Activated gamma-delta T cell (primary cell): Measurements from ENCODE around the gene NTM.

Source experiments
- DNase-seq: peaks from one replicate; lab custom pipeline; 2025; lab: John Stamatoyannopoulos, UW

The NTM gene

GRCh38 chr11:131601586-131601985 is 231.2 kb downstream of the NTM start:
- DNase-seq: no peak

GRCh38 chr11:131602431-131602830 is 232.0 kb downstream of the NTM start:
- DNase-seq: no peak

GRCh38 chr11:131606811-131607335 is 236.5 kb downstream of the NTM start:
- no peak for DNase-seq

GRCh38 chr11:131609337-131609736 is 238.9 kb downstream of the NTM start:
- no peak for DNase-seq

GRCh38 chr11:131609921-131610320 is 239.5 kb downstream of the NTM start:
- no peak for DNase-seq

- DNase-seq: no peak
Observed at GRCh38 chr11:131611322-131611721, 240.9 kb downstream of the NTM start.

GRCh38 chr11:131612533-131612932 is 242.1 kb downstream of the NTM start:
- no peak for DNase-seq

GRCh38 chr11:131614631-131615030 is 244.2 kb downstream of the NTM start:
- DNase-seq: no peak

- DNase-seq: no peak
Observed at GRCh38 chr11:131615611-131616010, 245.2 kb downstream of the NTM start.

- DNase-seq: no peak
Observed at GRCh38 chr11:131616481-131617140, 246.2 kb downstream of the NTM start.

- DNase-seq: no peak
Observed at GRCh38 chr11:131618201-131618600, 247.8 kb downstream of the NTM start.

- DNase-seq: no peak
Observed at GRCh38 chr11:131622193-131622592, 251.8 kb downstream of the NTM start.

GRCh38 chr11:131624531-131624930 is 254.1 kb downstream of the NTM start:
- no peak for DNase-seq

GRCh38 chr11:131626788-131627187 is 256.4 kb downstream of the NTM start:
- no peak for DNase-seq

GRCh38 chr11:131628739-131629138 is 258.3 kb downstream of the NTM start:
- no peak for DNase-seq

GRCh38 chr11:131629925-131630540 is 259.6 kb downstream of the NTM start:
- no peak for DNase-seq

GRCh38 chr11:131632971-131633370 is 262.6 kb downstream of the NTM start:
- no peak for DNase-seq

GRCh38 chr11:131633921-131634715 is 263.7 kb downstream of the NTM start:
- DNase-seq: no peak

- DNase-seq: no peak
Observed at GRCh38 chr11:131637469-131638175, 267.2 kb downstream of the NTM start.

- no peak for DNase-seq
Observed at GRCh38 chr11:131638889-131639288, 268.5 kb downstream of the NTM start.

GRCh38 chr11:131640320-131640719 is 269.9 kb downstream of the NTM start:
- no peak for DNase-seq
